HepG2 (cell line): Measurements from ENCODE around the gene MAT2A. TPM values are rescaled to one million over a fixed set of nuclear protein-coding genes. Genes with fewer than 3 reads are reported as not detected.

ENCODE experiments used
- CENPBD1 ChIP-seq: sonication (generic); formaldehyde crosslinking; IDR thresholded peaks from 2 replicates; pipeline ENCODE4 v1.8.0; 2022; ENCODE audit warnings: missing genetic modification reagents, low read depth, mild to moderate bottlenecking, borderline replicate concordance
- GTF3A ChIP-seq: sonication (generic); formaldehyde crosslinking; conservative IDR thresholded peaks from 2 replicates; pipeline ENCODE4 v1.4.0; 2020; ENCODE audit warnings: mild to moderate bottlenecking, missing genetic modification reagents
- MAX ChIP-seq: IDR thresholded peaks from 2 replicates; pipeline ENCODE4 v1.6.1; 2012; ENCODE audit warnings: inconsistent platforms
- MED1 ChIP-seq: sonication (generic); formaldehyde crosslinking; IDR thresholded peaks from 2 replicates; pipeline ENCODE4 v1.4.0; 2020; ENCODE audit warnings: missing genetic modification reagents
- MTERF4 ChIP-seq: sonication (generic); formaldehyde crosslinking; IDR thresholded peaks from 2 replicates; pipeline ENCODE4 v1.8.0; 2023; ENCODE audit warnings: mild to moderate bottlenecking, missing genetic modification reagents
- RFXAP ChIP-seq: sonication (generic); formaldehyde crosslinking; IDR thresholded peaks from 2 replicates; pipeline ENCODE4 v1.4.0; 2020; ENCODE audit warnings: missing genetic modification reagents, borderline replicate concordance
- SOX13 ChIP-seq, 3 experiments: fragments of 450-650 bp in 1 of 3; sonication (generic) in 1 of 3; formaldehyde crosslinking in 1 of 3; IDR thresholded peaks in 2 of 3; conservative IDR thresholded peaks in 1 of 3; 2 replicates each; pipeline versions ENCODE4 v1.5.0 to v1.6.1; 2016 to 2020; ENCODE audit warnings: antibody characterized with exemption in 1 of 3, mild to moderate bottlenecking in 1 of 3, missing compliant biosample characterization in 1 of 3, missing genetic modification reagents in 1 of 3, moderate library complexity in 1 of 3
- STAG1 ChIP-seq: sonication (generic); formaldehyde crosslinking; IDR thresholded peaks from 2 replicates; pipeline ENCODE4 v1.4.0; 2020; ENCODE audit warnings: missing genetic modification reagents
- TBX2 ChIP-seq: sonication (generic); formaldehyde crosslinking; IDR thresholded peaks from 2 replicates; pipeline ENCODE4 v1.5.0; 2020; ENCODE audit warnings: missing genetic modification reagents, mild to moderate bottlenecking, borderline replicate concordance
- THAP9 ChIP-seq: sonication (generic); formaldehyde crosslinking; IDR thresholded peaks from 2 replicates; pipeline ENCODE4; 2020; ENCODE audit warnings: missing genetic modification reagents, mild to moderate bottlenecking, borderline replicate concordance
- TOPORS ChIP-seq: sonication (generic); formaldehyde crosslinking; IDR thresholded peaks from 2 replicates; pipeline ENCODE4 v1.8.0; 2023; ENCODE audit warnings: mild to moderate bottlenecking, missing genetic modification reagents
- ZBTB38 ChIP-seq: sonication (generic); formaldehyde crosslinking; IDR thresholded peaks from 2 replicates; pipeline ENCODE4 v1.5.1; 2020; ENCODE audit warnings: mild to moderate bottlenecking, missing genetic modification reagents
- ZNF232 ChIP-seq: sonication (generic); formaldehyde crosslinking; IDR thresholded peaks from 2 replicates; pipeline ENCODE4 v1.4.0; 2020; ENCODE audit warnings: missing genetic modification reagents, borderline replicate concordance
- ZNF670 ChIP-seq: sonication (generic); formaldehyde crosslinking; IDR thresholded peaks from 2 replicates; pipeline ENCODE4 v1.8.0; 2022; ENCODE audit warnings: mild to moderate bottlenecking, missing genetic modification reagents, borderline replicate concordance
- ZSCAN22 ChIP-seq: sonication (generic); formaldehyde crosslinking; IDR thresholded peaks from 2 replicates; pipeline ENCODE4 v1.4.0; 2020; ENCODE audit warnings: mild to moderate bottlenecking, missing genetic modification reagents
- polyA plus RNA-seq, 8 experiments: library from polyadenylated mRNA; depleted of rRNA in 3 of 8; stranded (reverse) in 7 of 8; unstranded in 1 of 8; fragments of >200 nt; fragmentation: Illumina TruSeq in 4 of 8; extraction: Trizol in 4 of 8; gene quantifications; 2 replicates each; pipeline versions ENCODE4 v1.2.1 to v1.2.3, GENCODE V29; 2011 to 2016; ENCODE audit warnings: low read depth in 4 of 8, missing spikeins in 1 of 8, mixed read lengths in 1 of 8; ENCODE audit not compliant: insufficient read depth in 1 of 8
- total RNA-seq, 5 experiments: library from RNA; depleted of rRNA; stranded (reverse); fragments of >200 nt; fragmentation: Illumina TruSeq; extraction: Trizol; gene quantifications; 2 replicates each; pipeline ENCODE4 v1.2.3, GENCODE V29; 2016; ENCODE audit warnings: low read depth in 1 of 5

MAT2A gene
- total and polyA plus RNA-seq, 2 of the 13 experiments (the other 11 are each of a cell fraction or from before 2014, with no cell fraction given), result 155 to 331 TPM

- TF ChIP-seq THAP9 (CRISPR knock-in tag) (no peak), MED1 (CRISPR knock-in tag) (peak; percentile 28; the same call in 1 of the 2 replicates), STAG1 (CRISPR knock-in tag) (no peak), SOX13 (IDR thresholded peaks at IDR 0.05) (no peak), SOX13 (CRISPR knock-in tag; conservative IDR thresholded peaks at IDR 0.05 in 1 of 2, IDR thresholded peaks at IDR 0.05 in 1 of 2) (peak in 1 of 2 experiments; percentile 69; a peak in 1 of 4 replicates), ZNF670 (CRISPR knock-in tag) (no peak; the same call in 1 of the 2 replicates), MAX (peak; percentile 47; the same call in 1 of the 2 replicates), TBX2 (CRISPR knock-in tag) (no peak; the same call in 1 of the 2 replicates), ZBTB38 (CRISPR knock-in tag) (peak; percentile 49; the same call in 1 of the 2 replicates), GTF3A (CRISPR knock-in tag) (no peak), TOPORS (no peak), ZNF232 (CRISPR knock-in tag) (peak; percentile 66; the same call in 1 of the 2 replicates), RFXAP (CRISPR knock-in tag) (no peak), CENPBD1 (CRISPR knock-in tag) (no peak), ZSCAN22 (CRISPR knock-in tag) (no peak; the same call in 1 of the 2 replicates), MTERF4 (CRISPR knock-in tag) (no peak; the same call in 1 of the 2 replicates)
- TF ChIP-seq, all 625 proteins: peak for 63
These were observed 44.8 kb downstream of the MAT2A start (continued) for GRCh38 chr2:85583667-85584353.
